ENCODE results near the gene ALDH1A2.

- TF ChIP-seq YY1 (IDR thresholded peaks at IDR 0.05; ENCODE audit: insufficient read depth, insufficient read length) (no peak), ZNF274 (IDR thresholded peaks at IDR 0.05; ENCODE audit: low read depth, low read length) (no peak), SUZ12 (IDR thresholded peaks at IDR 0.05; ENCODE audit: extremely low read depth, insufficient read depth, insufficient read length) (no peak)
Observed at GRCh38 chr15:58048261-58048660, 17.2 kb downstream of the ALDH1A2 start.
